Muscle of leg (tissue), 11 donors: ENCODE measurements around the gene CDYL2. TPM values are rescaled to one million over a fixed set of nuclear protein-coding genes. Genes with fewer than 3 reads are reported as not detected.

Experiments
- DNase-seq: peaks from one replicate; pipeline ENCODE4 v3.0.0; 2013
- H3K27ac ChIP-seq: one replicate; pipeline ENCODE4 v1.5.1; 2013; ENCODE audit warnings: mild to moderate bottlenecking, low read length, control low read depth
- H3K27me3 ChIP-seq: one replicate; pipeline ENCODE4 v1.6.1; 2013; ENCODE audit warnings: low read length; ENCODE audit not compliant: control insufficient read depth, insufficient read depth
- H3K36me3 ChIP-seq: one replicate; pipeline ENCODE4 v1.6.1; 2013; ENCODE audit warnings: low read length; ENCODE audit not compliant: control insufficient read depth, insufficient read depth
- H3K4me1 ChIP-seq: one replicate; pipeline ENCODE4 v1.6.1; 2013; ENCODE audit warnings: low read length; ENCODE audit not compliant: control insufficient read depth, insufficient read depth
- H3K4me3 ChIP-seq: one replicate; pipeline ENCODE4 v1.5.1; 2013; ENCODE audit warnings: low read length, control low read depth
- H3K9me3 ChIP-seq: replicated peaks from 2 replicates; pipeline ENCODE4 v1.6.1; 2013; ENCODE audit warnings: low read depth, low read length; ENCODE audit not compliant: control insufficient read depth
- WGBS: methylation state at CpG from one replicate; pipeline ENCODE4 v1.1.5; 2013; ENCODE audit warnings: missing lambda C conversion rate; ENCODE audit not compliant: insufficient coverage; 5-methylcytosine and 5-hydroxymethylcytosine counted together
- polyA plus RNA-seq, 8 donors: library from polyadenylated mRNA; unstranded; fragments of 120-200 nt; gene quantifications; one replicate each; pipeline versions ENCODE4 v1.2.1 to v1.2.3, GENCODE V29; 2013; ENCODE audit warnings: inconsistent platforms in 1 of 8, low replicate concordance in 1 of 8; ENCODE audit not compliant: insufficient read length in 8 of 8, insufficient read depth in 1 of 8
- total RNA-seq: library from RNA; stranded (reverse); fragments of 120-200 nt; gene quantifications from one replicate; pipeline ENCODE4 v1.2.4, GENCODE V29; 2013

CDYL2 gene
- total and polyA plus RNA-seq, 9 donors = 1.9 to 3.7 (median 2.6) TPM

DNA sequence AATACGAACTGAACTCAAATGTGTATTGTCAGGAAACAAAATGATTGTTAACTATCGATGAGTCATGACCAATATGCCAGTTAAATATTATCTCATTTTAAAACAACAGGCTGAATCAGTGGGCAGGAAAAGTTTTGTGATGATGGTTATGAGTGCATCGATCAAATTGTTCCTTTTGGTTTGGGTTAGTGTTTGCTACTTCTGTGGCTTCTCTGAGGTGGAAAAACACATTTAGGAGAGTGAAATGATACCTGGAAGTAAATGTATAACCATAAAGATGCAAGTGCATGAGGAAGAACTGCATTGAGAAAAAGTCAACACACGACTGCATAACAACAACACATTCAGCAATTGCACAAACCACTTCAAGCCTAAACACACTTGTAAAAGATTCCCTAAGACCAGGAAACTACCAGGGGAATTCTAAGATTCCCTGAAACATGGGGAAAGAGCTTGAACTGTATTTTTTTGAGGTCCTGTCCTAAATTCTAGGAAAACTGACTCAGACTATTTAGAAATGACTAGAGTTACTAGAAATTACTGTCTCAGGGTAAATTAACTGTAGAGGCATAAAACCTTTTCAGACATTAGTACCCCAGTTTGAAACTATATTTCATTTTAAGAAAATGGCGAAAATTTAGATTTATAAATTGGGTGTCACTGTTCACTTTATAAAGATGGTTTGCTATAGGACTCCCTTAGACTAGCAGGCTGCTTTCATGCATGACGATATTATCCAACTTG lies 44.8 kb downstream of the CDYL2 start:
- 83% methylated on average over 1 of the region's 6 CpGs for WGBS
- no peak for DNase-seq
- Histone ChIP-seq H3K36me3 (no peaks in the 10 kb centered on the region), H3K4me3 (no peak overlapping the region), H3K27me3 (no peaks in the 10 kb centered on the region), H3K9me3 (no peaks in the 10 kb centered on the region), H3K4me1 (no peaks in the 10 kb centered on the region), H3K27ac (no peak overlapping the region)

DNA sequence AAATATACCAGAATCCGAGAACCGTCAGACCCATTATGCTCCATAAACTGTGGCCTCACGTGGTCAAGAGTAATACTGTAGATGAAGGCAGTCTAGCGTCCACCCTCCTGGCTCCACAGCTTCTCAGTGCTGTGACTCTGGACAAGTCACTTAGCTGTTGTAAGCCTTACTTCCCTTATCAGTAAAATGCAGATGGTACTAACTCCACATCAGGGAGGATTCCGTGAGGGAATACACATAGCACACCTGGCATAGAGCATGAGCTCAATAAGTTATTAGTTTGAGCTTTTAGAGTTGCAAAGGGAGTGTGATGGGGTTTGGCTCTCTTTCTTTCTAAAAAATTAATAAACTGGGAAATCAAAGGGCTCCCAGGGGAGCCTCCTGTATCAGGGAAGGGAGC lies 49.9 kb downstream of the CDYL2 start:
- no peak for DNase-seq
- Histone ChIP-seq H3K9me3 (no peaks in the 10 kb centered on the region), H3K27ac (no peak overlapping the region), H3K4me1 (no peaks in the 10 kb centered on the region), H3K36me3 (no peaks in the 10 kb centered on the region), H3K27me3 (no peaks in the 10 kb centered on the region), H3K4me3 (no peak overlapping the region)
- WGBS = 80% methylated on average over 3 of the region's 5 CpGs

DNA sequence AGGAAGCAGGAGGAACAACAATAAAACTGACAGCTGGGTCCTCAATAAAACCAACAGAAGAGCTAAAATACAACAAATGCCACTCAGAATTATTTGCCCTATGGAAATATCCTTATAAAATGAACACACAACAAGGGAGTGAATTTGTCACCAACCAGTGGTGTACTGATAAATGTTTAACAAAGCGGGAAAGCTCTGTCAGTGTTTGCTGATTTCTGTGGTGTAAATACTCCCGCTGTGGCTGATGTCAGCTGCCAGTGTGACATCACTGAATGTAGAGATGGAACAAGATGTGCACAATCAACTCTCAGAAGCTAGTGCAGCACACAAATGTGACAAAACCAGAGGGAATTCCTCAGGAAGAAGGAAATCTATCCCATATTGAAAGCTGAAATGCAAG lies 51.9 kb downstream of the CDYL2 start:
- WGBS = no CpG with 5 or more reads among the region's 2 CpGs
- no peaks in the 10 kb centered on the region for H3K36me3 ChIP-seq
- no peak overlapping the region for H3K27ac ChIP-seq
- no peak overlapping the region for H3K4me3 ChIP-seq
- DNase-seq = no peak
- no peaks in the 10 kb centered on the region for H3K9me3 ChIP-seq
- no peaks in the 10 kb centered on the region for H3K4me1 ChIP-seq
- H3K27me3 ChIP-seq = no peaks in the 10 kb centered on the region

DNA sequence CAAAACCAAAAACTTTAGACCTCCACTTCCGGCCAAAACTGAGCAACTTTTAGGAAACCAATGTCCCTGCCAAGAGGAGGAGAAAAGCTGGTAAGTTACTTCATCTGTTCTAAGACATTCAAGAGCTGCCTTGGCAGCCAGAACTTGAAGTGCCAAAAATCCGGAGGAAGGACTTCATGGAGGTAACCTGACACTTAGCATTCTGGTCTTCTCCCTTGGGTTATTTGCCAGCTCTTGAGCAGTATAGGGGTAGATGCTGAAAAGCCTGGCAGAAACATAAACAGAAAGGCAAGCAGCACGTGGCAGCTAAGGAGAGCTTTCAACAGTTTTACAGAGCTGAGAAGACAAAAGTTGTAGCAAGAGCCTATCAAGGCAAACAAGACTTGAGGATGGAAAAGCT lies 53.2 kb downstream of the CDYL2 start:
- Histone ChIP-seq H3K9me3 (no peaks in the 10 kb centered on the region), H3K36me3 (no peaks in the 10 kb centered on the region), H3K27me3 (no peaks in the 10 kb centered on the region), H3K27ac (no peak overlapping the region), H3K4me1 (no peaks in the 10 kb centered on the region), H3K4me3 (no peak overlapping the region)
- peak; percentile 21 for DNase-seq
- WGBS = 13% methylated on average over 2 of the region's 3 CpGs

DNA sequence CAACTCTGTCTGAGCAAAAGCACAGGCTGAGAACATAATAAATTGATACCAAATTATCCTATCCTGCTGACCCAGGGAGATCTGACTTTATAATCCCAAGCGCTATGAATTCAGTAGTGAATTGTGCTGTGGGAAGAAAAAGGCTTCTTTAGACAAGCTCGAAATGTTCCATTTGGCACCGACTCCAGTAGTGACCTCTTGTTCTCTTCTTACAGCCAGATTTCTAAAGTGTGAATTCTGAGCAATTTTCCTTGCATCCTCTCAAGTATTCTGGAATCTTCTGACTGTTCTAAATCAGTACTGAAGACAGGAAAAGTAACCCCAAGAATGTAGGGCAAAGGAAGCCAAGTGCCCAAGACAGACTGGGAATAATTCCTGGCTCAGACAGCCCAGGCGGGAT lies 58.2 kb downstream of the CDYL2 start:
- Histone ChIP-seq H3K4me3 (no peak overlapping the region), H3K27me3 (no peaks in the 10 kb centered on the region), H3K36me3 (no peaks in the 10 kb centered on the region), H3K4me1 (no peaks in the 10 kb centered on the region), H3K27ac (no peak overlapping the region), H3K9me3 (no peaks in the 10 kb centered on the region)
- WGBS = no CpG with 5 or more reads among the region's 4 CpGs
- peak; percentile 79 for DNase-seq

DNA sequence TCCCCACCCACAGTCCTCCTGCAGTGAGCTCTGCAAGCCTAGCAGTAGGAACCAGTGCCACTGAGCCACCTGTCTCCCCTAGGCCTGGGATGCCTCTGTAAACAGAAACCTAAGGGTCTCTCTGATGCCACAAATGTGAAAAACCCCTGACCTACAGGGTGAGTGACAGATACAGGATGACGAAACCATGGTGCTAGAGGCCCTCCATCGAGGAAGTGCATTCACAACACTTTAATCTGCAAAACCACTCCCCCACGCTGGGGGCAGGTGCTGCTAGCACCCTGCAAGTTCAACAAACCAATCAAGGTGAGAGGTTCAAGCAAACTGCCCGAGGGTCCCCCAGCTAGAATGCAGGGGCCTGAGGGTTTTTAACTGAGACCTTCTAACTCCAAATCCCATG lies 59.5 kb downstream of the CDYL2 start:
- no peak for DNase-seq
- H3K27ac ChIP-seq = no peak overlapping the region
- H3K36me3 ChIP-seq = no peaks in the 10 kb centered on the region
- no peaks in the 10 kb centered on the region for H3K4me1 ChIP-seq
- 86% methylated on average over 2 of the region's 4 CpGs for WGBS
- H3K9me3 ChIP-seq = no peaks in the 10 kb centered on the region
- H3K4me3 ChIP-seq = no peak overlapping the region
- H3K27me3 ChIP-seq = no peaks in the 10 kb centered on the region

DNA sequence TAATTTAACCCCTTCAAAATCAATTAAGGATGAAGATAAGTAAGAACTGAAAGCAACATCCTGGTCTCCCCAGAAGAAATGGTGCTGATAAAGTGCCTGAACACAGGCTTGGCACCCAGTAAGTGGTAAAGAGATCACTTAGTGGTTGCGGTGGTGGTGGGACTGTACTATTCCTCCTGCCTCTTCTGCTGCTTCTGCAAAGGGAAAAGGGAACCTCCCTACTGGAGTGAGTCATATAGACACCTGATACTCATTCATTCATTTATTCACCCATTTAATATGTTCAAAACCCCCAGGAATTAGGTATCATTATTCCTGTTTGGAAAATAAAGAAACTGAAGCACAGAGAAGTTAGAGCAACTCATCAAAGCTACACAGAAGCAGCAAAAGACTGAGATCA lies 60.6 kb downstream of the CDYL2 start:
- Histone ChIP-seq H3K9me3 (no peaks in the 10 kb centered on the region), H3K27ac (no peak overlapping the region)
- WGBS = no CpG with 5 or more reads among the region's 1 CpG

DNA sequence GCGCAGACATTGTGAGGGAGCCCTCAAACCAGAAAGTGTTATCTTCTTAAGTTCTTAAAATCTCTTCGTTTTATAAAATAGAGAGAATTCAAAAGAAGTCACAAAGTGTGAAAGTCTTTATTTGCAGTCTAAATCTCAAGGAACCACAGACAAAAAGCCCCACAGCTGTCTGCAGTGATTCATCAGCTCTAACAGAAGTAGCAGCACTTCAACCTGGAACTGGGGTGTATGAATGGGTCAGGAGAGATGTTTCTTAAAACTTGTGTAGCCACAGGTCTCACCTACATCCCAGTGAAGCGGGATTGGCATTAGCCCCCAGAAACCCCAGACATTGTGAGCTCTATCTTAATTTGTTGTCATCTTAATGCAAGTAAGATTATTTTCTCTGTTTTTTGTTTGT lies 61.1 kb downstream of the CDYL2 start:
- Histone ChIP-seq H3K4me3 (no peak overlapping the region), H3K9me3 (no peaks in the 10 kb centered on the region), H3K36me3 (no peaks in the 10 kb centered on the region), H3K4me1 (no peaks in the 10 kb centered on the region), H3K27ac (no peak overlapping the region), H3K27me3 (no peaks in the 10 kb centered on the region)
- WGBS = no CpG with 5 or more reads among the region's 3 CpGs
- no peak for DNase-seq

More for the DNA sequence above, 60.6 kb downstream of the CDYL2 start:
- DNase-seq = no peak
- Histone ChIP-seq H3K27me3 (no peaks in the 10 kb centered on the region), H3K4me3 (no peak overlapping the region), H3K36me3 (no peaks in the 10 kb centered on the region), H3K4me1 (no peaks in the 10 kb centered on the region)

DNA sequence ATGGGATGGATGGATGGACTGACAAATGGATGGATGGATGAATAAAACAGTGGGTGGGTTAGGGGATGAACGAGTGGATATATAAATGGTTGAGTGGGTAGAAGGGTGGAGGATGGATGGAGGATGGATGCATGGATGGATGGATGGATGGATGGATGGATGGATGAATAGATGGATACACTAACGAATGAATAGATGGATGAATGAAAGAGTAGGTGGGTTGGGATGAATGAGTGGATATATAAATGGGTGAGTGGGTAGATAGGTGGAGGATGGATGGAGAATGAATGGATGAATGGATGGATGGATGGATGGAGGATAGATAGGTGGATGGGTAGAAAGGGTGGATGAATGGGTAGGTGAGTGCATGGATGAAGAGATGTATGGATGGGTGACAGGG lies 62.1 kb downstream of the CDYL2 start:
- no peak for DNase-seq
- Histone ChIP-seq H3K36me3 (no peaks in the 10 kb centered on the region), H3K4me3 (no peak overlapping the region), H3K27me3 (no peaks in the 10 kb centered on the region), H3K9me3 (no peaks in the 10 kb centered on the region), H3K27ac (no peak overlapping the region), H3K4me1 (no peaks in the 10 kb centered on the region)
- 84% methylated on average over 2 of the region's 2 CpGs for WGBS

DNA sequence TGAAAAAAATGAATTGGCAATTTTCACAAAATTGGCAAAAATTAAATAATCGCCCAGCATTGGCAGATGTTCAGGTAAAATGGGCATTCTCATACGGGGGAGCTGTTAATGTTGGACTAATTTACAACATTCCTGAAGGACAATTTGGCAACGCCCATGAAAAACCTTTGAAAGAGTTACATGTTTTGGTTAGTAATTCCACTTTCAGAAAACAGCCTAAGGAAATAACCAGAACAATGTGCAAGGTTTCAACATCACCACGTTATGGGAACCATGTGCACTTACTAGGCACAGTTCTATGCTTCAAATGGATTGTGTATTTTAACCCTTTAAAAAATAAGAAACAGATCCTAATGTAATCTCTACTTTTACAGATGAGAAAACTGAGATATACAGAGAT lies 62.7 kb downstream of the CDYL2 start:
- H3K9me3 ChIP-seq = no peaks in the 10 kb centered on the region
- WGBS = no CpG with 5 or more reads among the region's 4 CpGs
- no peaks in the 10 kb centered on the region for H3K36me3 ChIP-seq
- no peak for DNase-seq
- H3K4me3 ChIP-seq = no peak overlapping the region
- no peak overlapping the region for H3K27ac ChIP-seq
- H3K4me1 ChIP-seq = no peaks in the 10 kb centered on the region
- H3K27me3 ChIP-seq = no peaks in the 10 kb centered on the region

DNA sequence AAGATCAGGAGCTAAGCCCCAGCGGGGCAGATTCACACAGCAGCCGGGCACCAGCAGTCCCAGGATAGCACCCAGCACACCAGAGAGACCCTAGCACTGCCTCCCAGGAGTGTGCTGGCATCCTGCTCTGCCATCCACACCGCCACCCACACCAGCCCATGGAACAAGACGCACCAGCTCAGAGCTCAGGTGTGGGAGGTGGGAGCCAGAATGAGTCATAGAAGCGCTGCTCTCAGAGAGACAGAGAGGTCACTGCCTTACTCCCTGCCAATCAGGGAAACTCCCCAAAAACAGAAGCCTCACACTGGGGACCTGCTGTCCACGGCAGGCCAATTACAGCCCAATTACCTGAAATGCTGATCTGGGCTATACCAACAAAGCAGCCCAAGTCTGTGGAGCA lies 64.9 kb downstream of the CDYL2 start:
- Histone ChIP-seq H3K27me3 (no peaks in the 10 kb centered on the region), H3K36me3 (no peaks in the 10 kb centered on the region), H3K4me3 (no peak overlapping the region), H3K27ac (no peak overlapping the region), H3K4me1 (no peaks in the 10 kb centered on the region), H3K9me3 (no peaks in the 10 kb centered on the region)
- WGBS = 77% methylated on average over 3 of the region's 6 CpGs
- no peak for DNase-seq
